Measurements from ENCODE around the gene RAB25. TPM values are rescaled to one million over a fixed set of nuclear protein-coding genes. Genes with fewer than 3 reads are reported as not detected.

The RAB25 gene
- total RNA-seq, 1 experiment from 2014 or later, result 18.1 TPM

DNA sequence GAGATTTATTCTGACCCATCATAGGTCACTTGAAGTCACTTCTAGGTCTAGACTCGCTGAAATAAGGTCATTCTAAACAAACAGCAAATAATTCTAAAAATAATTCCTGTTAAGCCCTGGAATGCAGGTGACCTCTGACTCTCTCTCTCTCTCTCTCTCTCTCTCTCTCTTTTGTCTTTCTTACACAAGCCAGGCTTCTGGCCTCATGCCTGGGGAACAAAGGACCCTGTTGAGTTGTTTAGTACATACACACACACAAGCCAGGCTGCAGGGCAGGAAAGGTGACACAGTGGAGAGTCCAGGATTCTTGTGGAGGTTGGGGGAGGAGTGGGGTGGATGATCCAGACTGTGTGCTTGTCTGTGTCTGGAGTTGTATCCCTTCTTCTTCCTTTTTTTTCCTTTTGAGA is 25.3 kb downstream of the RAB25 start:
- no peak for ATAC-seq
- H2AFZ ChIP-seq (ENCODE audit: low read length), result no peak overlapping the region
- no peaks in the 10 kb centered on the region for H3K9me3 ChIP-seq (ENCODE audit: low read length)
- ChIA-PET POLR2A (ENCODE audit: unreplicated experiment) (no interaction called here), CTCF (no interaction called here)
- no peaks in the 10 kb centered on the region for H3K27me3 ChIP-seq (ENCODE audit: low read length)
- H3K36me3 ChIP-seq (ENCODE audit: low read depth, low read length), result no peaks in the 10 kb centered on the region
- no peak overlapping the region for H3K9ac ChIP-seq (ENCODE audit: low read length)
- peak; percentile 60 for DNase-seq
- intact Hi-C loops (cut with micrococcal nuclease), result no loop called here
- H3K9me2 ChIP-seq (replicated peaks; ENCODE audit: low read length), result no peaks in the 10 kb centered on the region
- H3K79me2 ChIP-seq (ENCODE audit: low read length), result peaks cover 9% of the 10 kb centered on the region
- no peak overlapping the region for H3K4me3 ChIP-seq (ENCODE audit: low read length)
- BruUV-seq (replicated peaks), result no TSS peak
- H4K20me1 ChIP-seq (ENCODE audit: low read length), result no peaks in the 10 kb centered on the region
- peaks cover 16% of the 10 kb centered on the region for H3K4me1 ChIP-seq (ENCODE audit: insufficient read depth, low read length)
- H3K4me2 ChIP-seq (ENCODE audit: low read length), result no peak overlapping the region
- H3F3A ChIP-seq (ENCODE audit: low read length, unreplicated experiment), result no peaks in the 10 kb centered on the region
- TF ChIP-seq EZH2 (IDR thresholded peaks at IDR 0.05; ENCODE audit: low read length, unreplicated experiment) (no peak), EZH2phosphoT487 (IDR thresholded peaks at IDR 0.05; ENCODE audit: borderline replicate concordance, low read length) (no peak)
- TF ChIP-seq, protein P1, sequence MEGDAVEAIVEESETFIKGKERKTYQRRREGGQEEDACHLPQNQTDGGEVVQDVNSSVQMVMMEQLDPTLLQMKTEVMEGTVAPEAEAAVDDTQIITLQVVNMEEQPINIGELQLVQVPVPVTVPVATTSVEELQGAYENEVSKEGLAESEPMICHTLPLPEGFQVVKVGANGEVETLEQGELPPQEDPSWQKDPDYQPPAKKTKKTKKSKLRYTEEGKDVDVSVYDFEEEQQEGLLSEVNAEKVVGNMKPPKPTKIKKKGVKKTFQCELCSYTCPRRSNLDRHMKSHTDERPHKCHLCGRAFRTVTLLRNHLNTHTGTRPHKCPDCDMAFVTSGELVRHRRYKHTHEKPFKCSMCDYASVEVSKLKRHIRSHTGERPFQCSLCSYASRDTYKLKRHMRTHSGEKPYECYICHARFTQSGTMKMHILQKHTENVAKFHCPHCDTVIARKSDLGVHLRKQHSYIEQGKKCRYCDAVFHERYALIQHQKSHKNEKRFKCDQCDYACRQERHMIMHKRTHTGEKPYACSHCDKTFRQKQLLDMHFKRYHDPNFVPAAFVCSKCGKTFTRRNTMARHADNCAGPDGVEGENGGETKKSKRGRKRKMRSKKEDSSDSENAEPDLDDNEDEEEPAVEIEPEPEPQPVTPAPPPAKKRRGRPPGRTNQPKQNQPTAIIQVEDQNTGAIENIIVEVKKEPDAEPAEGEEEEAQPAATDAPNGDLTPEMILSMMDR (conservative IDR thresholded peaks at IDR 0.05; ENCODE audit: low read depth, low read length), result no peak
- H3K27ac ChIP-seq (ENCODE audit: low read length), result no peak overlapping the region

DNA sequence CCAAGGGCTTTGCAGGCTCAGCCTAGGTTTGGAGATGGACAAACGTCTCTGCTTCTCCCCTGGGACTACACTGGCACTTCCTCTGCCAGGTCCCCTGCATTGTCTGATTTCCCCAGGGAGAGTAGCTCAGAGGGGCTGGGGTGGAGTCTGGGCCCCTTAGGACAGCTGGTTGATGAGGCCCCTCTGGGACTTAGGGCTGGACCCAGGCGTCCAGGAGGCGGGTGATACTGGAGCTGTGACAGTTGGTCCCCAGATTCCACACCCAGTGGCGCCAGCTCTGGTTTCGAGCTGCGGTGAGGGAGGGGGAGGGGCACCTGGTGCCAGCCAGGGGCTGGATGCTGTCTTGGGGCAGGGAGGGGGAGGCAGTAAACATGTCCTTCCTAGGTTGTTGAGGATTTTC is 28.7 kb downstream of the RAB25 start:
- Histone ChIP-seq H4K20me1 (ENCODE audit: low read length) (no peaks in the 10 kb centered on the region), H3K9me3 (ENCODE audit: low read length) (no peaks in the 10 kb centered on the region), H3K4me1 (ENCODE audit: insufficient read depth, low read length) (peaks cover 11% of the 10 kb centered on the region), H3F3A (ENCODE audit: low read length, unreplicated experiment) (no peaks in the 10 kb centered on the region), H3K27me3 (ENCODE audit: low read length) (no peaks in the 10 kb centered on the region), H3K36me3 (ENCODE audit: low read depth, low read length) (no peaks in the 10 kb centered on the region), H3K27ac (ENCODE audit: low read length) (no peak overlapping the region), H3K4me3 (ENCODE audit: low read length) (no peak overlapping the region), H2AFZ (ENCODE audit: low read length) (no peak overlapping the region), H3K4me2 (ENCODE audit: low read length) (no peak overlapping the region), H3K9ac (ENCODE audit: low read length) (no peak overlapping the region), H3K79me2 (ENCODE audit: low read length) (no peaks in the 10 kb centered on the region), H3K9me2 (replicated peaks; ENCODE audit: low read length) (no peaks in the 10 kb centered on the region)
- no TSS peak for BruUV-seq (replicated peaks)
- ATAC-seq (no peak), DNase-seq (no peak)
- intact Hi-C loops (cut with micrococcal nuclease), result loop anchor here (1.0 kb wide), 3 partner anchors 41 to 136 kb away; no protein-coding TSS in a partner anchor
- POLR2A ChIA-PET (ENCODE audit: unreplicated experiment), result interaction anchor here (0.6 kb wide), 1 partner anchor 279 kb away, joined by 9 read pairs; no protein-coding TSS in a partner anchor
- no peak for TF ChIP-seq EZH2phosphoT487 (IDR thresholded peaks at IDR 0.05; ENCODE audit: borderline replicate concordance, low read length)
- TF ChIP-seq, protein P1 (conservative IDR thresholded peaks at IDR 0.05; ENCODE audit: low read depth, low read length), result no peak
- no peak for TF ChIP-seq EZH2 (IDR thresholded peaks at IDR 0.05; ENCODE audit: low read length, unreplicated experiment)
- CTCF ChIA-PET, result interaction anchor here (1.7 kb wide), 1 partner anchor 135 kb away, joined by 9 read pairs; no protein-coding TSS in a partner anchor

- H3K27ac ChIP-seq (ENCODE audit: low read length), result no peak overlapping the region
- H3K36me3 ChIP-seq (ENCODE audit: low read depth, low read length), result no peaks in the 10 kb centered on the region
- DNase-seq (no peak), ATAC-seq (peak; percentile 14; the same call in 1 of the 2 replicates)
- H3K4me1 ChIP-seq (ENCODE audit: insufficient read depth, low read length), result peaks cover 15% of the 10 kb centered on the region
- TF ChIP-seq EZH2phosphoT487 (IDR thresholded peaks at IDR 0.05; ENCODE audit: borderline replicate concordance, low read length) (no peak), EZH2 (IDR thresholded peaks at IDR 0.05; ENCODE audit: low read length, unreplicated experiment) (no peak)
- TF ChIP-seq, protein P1 (conservative IDR thresholded peaks at IDR 0.05; ENCODE audit: low read depth, low read length), result no peak
- ChIA-PET POLR2A (ENCODE audit: unreplicated experiment) (interaction anchor here (0.6 kb wide), 2 partner anchors 37 to 278 kb away, joined by 3 to 9 read pairs; no protein-coding TSS in a partner anchor), CTCF (interaction anchor here (1.1 to 1.7 kb wide), 2 partner anchors 56 to 135 kb away, joined by 5 to 9 read pairs; no protein-coding TSS in a partner anchor)
- H3K79me2 ChIP-seq (ENCODE audit: low read length), result no peaks in the 10 kb centered on the region
- H3K4me2 ChIP-seq (ENCODE audit: low read length), result no peak overlapping the region
- H2AFZ ChIP-seq (ENCODE audit: low read length), result no peak overlapping the region
- H4K20me1 ChIP-seq (ENCODE audit: low read length), result no peaks in the 10 kb centered on the region
- BruUV-seq (replicated peaks), result no TSS peak
- H3K9ac ChIP-seq (ENCODE audit: low read length), result no peak overlapping the region
- H3K4me3 ChIP-seq (ENCODE audit: low read length), result no peak overlapping the region
- intact Hi-C loops (cut with micrococcal nuclease), result loop anchor here (1.0 kb wide), 3 partner anchors 40 to 135 kb away; no protein-coding TSS in a partner anchor
- H3F3A ChIP-seq (ENCODE audit: low read length, unreplicated experiment), result no peaks in the 10 kb centered on the region
- H3K9me3 ChIP-seq (ENCODE audit: low read length), result no peaks in the 10 kb centered on the region
- H3K27me3 ChIP-seq (ENCODE audit: low read length), result no peaks in the 10 kb centered on the region
- H3K9me2 ChIP-seq (replicated peaks; ENCODE audit: low read length), result no peaks in the 10 kb centered on the region
Measured at GRCh38 chr1:156090138-156090839, 29.3 kb downstream of the RAB25 start.

All from PC-3 (cell line).